22Rv1 (cell line): Measurements from ENCODE around the gene PDZRN4.
"Not testable (repeated sequence)": the region's sequence is repeated elsewhere in the genome, so short reads cannot be mapped to it uniquely, and the experiment has no call there.

Experiments
- ZFX ChIP-seq: fragments of 450-650 bp; IDR thresholded peaks from 2 replicates; pipeline ENCODE4 v1.6.1; 2017; ENCODE audit warnings: antibody characterized with exemption, borderline replicate concordance
- TF ChIP-seq, protein P1 (sequence below): fragments of 450-650 bp; IDR thresholded peaks from 2 replicates; pipeline ENCODE4 v1.5.1; 2017; ENCODE audit warnings: mild to moderate bottlenecking

- TF ChIP-seq, protein P1, sequence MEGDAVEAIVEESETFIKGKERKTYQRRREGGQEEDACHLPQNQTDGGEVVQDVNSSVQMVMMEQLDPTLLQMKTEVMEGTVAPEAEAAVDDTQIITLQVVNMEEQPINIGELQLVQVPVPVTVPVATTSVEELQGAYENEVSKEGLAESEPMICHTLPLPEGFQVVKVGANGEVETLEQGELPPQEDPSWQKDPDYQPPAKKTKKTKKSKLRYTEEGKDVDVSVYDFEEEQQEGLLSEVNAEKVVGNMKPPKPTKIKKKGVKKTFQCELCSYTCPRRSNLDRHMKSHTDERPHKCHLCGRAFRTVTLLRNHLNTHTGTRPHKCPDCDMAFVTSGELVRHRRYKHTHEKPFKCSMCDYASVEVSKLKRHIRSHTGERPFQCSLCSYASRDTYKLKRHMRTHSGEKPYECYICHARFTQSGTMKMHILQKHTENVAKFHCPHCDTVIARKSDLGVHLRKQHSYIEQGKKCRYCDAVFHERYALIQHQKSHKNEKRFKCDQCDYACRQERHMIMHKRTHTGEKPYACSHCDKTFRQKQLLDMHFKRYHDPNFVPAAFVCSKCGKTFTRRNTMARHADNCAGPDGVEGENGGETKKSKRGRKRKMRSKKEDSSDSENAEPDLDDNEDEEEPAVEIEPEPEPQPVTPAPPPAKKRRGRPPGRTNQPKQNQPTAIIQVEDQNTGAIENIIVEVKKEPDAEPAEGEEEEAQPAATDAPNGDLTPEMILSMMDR, result not testable (repeated sequence)
- TF ChIP-seq ZFX, result not testable (repeated sequence)
Observed at GRCh38 chr12:41179507-41179906, 8.6 kb upstream of the PDZRN4 start.
